ENCODE data around the gene PSMD2. TPM values are rescaled to one million over a fixed set of nuclear protein-coding genes. Genes with fewer than 3 reads are reported as not detected.

The PSMD2 gene
- total RNA-seq, 1 donor from 2014 or later, result 108 TPM

DNA sequence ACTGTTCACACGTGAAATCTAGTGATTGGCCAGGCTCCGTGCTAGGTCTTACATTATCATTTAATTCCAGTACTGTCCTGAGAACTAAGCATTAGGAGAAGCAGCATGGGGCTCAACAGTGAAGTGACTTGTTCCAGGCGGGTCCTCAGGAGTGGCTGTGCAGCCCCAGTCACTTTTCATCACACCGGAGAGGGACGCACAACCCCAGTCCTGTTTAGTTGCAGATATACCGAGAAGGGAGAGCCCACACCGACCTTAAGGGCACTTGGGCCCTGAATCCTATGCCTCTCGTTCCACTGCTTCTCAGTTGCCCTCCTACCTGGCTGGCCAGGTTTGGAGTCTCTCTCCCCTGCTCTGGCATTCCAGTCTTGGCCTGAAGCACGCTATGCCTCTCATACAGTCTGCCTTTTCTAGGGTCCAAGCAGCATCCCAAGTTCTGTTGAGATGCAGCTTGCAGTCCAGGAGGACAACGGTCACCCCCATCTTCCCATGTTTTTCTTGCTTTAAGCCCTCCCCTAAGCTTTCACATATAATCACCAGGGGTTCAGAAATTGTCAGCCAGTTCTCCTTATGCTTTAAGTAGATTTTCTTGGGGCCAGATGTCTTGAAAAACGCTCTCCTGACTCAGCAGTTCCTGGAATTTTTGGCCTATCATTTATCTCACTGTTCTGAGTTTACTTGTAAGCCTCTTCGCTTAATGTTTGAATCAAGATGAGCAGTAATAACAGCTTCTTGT, 48.4 kb downstream of the PSMD2 start:
- H3K4me3 ChIP-seq, result no peak overlapping the region
- TF ChIP-seq, protein P1, sequence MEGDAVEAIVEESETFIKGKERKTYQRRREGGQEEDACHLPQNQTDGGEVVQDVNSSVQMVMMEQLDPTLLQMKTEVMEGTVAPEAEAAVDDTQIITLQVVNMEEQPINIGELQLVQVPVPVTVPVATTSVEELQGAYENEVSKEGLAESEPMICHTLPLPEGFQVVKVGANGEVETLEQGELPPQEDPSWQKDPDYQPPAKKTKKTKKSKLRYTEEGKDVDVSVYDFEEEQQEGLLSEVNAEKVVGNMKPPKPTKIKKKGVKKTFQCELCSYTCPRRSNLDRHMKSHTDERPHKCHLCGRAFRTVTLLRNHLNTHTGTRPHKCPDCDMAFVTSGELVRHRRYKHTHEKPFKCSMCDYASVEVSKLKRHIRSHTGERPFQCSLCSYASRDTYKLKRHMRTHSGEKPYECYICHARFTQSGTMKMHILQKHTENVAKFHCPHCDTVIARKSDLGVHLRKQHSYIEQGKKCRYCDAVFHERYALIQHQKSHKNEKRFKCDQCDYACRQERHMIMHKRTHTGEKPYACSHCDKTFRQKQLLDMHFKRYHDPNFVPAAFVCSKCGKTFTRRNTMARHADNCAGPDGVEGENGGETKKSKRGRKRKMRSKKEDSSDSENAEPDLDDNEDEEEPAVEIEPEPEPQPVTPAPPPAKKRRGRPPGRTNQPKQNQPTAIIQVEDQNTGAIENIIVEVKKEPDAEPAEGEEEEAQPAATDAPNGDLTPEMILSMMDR (IDR thresholded peaks at IDR 0.05), result no peak
- TF ChIP-seq POLR2AphosphoS5 (IDR thresholded peaks at IDR 0.05; ENCODE audit: insufficient read depth in 1 of 2, low read depth in 1 of 2) (no peak), POLR2A (IDR thresholded peaks at IDR 0.05) (no peak)
- H3K36me3 ChIP-seq, result peaks cover 0 to 13% of the 10 kb centered on the region in 2 donors
- no peaks in the 10 kb centered on the region for H3K27me3 ChIP-seq
- H3K9me3 ChIP-seq, result no peaks in the 10 kb centered on the region
- H3K4me1 ChIP-seq, result peaks cover 19% of the 10 kb centered on the region
- H3K27ac ChIP-seq, result no peak overlapping the region
- no peak for DNase-seq (ENCODE audit: extremely low spot score in 2 of 2)
- intact Hi-C loops (cut with DNase I), result no loop called here

DNA sequence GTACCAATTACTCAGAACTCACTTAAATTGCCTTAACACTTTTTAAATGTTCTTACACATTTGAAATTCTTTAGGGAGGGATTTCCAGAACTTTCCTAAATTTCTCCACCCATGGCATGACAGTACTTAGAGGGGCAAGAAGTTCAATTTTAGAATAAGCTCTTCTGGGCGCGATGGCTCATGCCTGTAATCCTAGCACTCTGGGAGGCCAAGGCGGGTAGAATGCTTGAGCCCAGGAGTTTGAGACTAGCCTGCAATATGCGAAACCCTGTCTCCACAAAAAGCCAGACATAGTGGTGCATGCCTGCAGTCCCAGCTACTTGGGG, 49.0 kb downstream of the PSMD2 start:
- TF ChIP-seq POLR2A (IDR thresholded peaks at IDR 0.05) (no peak), POLR2AphosphoS5 (IDR thresholded peaks at IDR 0.05; ENCODE audit: insufficient read depth in 1 of 2, low read depth in 1 of 2) (no peak)
- TF ChIP-seq, protein P1 (IDR thresholded peaks at IDR 0.05), result no peak
- H3K4me3 ChIP-seq, result no peak overlapping the region

DNA sequence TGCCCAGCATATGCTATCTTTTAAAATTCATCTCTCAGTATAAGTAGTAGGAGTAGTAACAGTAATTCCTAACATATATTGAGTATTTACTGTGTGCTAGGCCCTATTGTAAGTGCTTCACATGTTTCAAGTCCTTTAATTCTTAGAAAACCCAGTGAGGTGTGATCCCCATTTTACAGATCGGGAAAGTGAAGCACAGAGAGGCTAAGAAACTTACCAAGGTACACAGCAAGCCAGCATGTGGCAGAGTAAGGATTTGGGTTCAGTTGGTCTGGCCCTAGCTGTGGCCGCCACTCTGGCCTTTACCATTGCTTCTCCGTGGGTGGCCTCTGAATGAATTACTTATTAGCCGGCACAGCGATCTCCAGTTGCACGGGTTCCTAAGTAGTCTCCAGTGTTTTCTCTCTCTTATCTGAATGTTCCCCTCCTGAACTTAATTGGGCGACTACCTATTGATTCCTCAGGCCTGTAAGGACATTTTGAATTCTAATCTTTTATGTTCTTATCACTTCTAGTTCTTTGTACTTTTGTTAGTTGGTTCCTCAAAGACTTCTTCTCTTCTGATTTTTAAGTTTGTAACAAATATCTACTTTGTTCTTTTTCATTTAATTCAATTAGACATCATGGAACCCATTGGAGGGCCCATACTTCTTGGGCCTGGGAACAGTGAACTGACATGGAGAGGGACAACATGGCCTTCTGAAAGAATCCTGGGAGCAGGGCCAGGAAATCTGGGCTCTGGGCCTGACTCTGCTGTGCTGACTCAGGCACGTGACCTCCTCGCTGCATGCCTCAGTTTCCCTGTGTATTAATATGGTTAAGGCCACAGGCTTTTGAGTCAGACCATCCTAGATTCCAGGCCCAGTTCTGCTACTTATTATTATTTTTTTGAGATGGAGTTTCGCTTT, 50.8 kb downstream of the PSMD2 start:
- DNase-seq (ENCODE audit: extremely low spot score in 2 of 2), result no peak
- Histone ChIP-seq H3K4me1 (peaks cover 19% of the 10 kb centered on the region), H3K27me3 (no peaks in the 10 kb centered on the region), H3K4me3 (no peak overlapping the region), H3K9me3 (no peaks in the 10 kb centered on the region), H3K36me3 (peaks cover 0 to 2% of the 10 kb centered on the region in 2 donors), H3K27ac (no peak overlapping the region)
- TF ChIP-seq POLR2A (IDR thresholded peaks at IDR 0.05) (no peak), POLR2AphosphoS5 (IDR thresholded peaks at IDR 0.05; ENCODE audit: insufficient read depth in 1 of 2, low read depth in 1 of 2) (no peak)
- TF ChIP-seq, protein P1 (IDR thresholded peaks at IDR 0.05), result no peak
- intact Hi-C loops (cut with DNase I), result no loop called here

More for the DNA sequence above, 49.0 kb downstream of the PSMD2 start:
- Histone ChIP-seq H3K27ac (no peak overlapping the region), H3K27me3 (no peaks in the 10 kb centered on the region), H3K4me1 (peaks cover 19% of the 10 kb centered on the region), H3K36me3 (peaks cover 0 to 8% of the 10 kb centered on the region in 2 donors), H3K9me3 (no peaks in the 10 kb centered on the region)
- no peak for DNase-seq (ENCODE audit: extremely low spot score in 2 of 2)
- intact Hi-C loops (cut with DNase I), result no loop called here

DNA sequence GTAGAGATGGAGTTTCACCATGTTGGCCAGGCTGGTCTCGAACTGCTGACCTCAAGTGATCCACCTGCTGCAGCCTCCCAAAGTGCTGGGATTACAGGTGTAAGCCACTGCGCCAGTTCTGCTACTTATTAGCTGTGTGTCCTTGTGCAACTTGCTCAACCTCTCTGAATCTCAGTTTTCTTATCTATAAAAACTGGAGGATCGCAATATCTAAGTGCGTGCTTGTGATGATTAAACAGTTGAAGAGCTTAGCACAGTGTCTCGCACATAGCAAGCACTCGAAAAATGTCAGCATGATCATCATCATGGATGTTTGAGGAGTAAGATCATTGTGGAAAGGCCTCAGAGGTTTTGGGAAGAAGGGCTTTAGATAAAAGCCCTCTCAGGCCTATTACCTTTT, 51.6 kb downstream of the PSMD2 start:
- Histone ChIP-seq H3K4me1 (peaks cover 14% of the 10 kb centered on the region), H3K4me3 (no peak overlapping the region), H3K36me3 (peaks cover 0 to 2% of the 10 kb centered on the region in 2 donors), H3K9me3 (no peaks in the 10 kb centered on the region), H3K27ac (no peak overlapping the region), H3K27me3 (no peaks in the 10 kb centered on the region)
- no peak for DNase-seq (ENCODE audit: extremely low spot score in 2 of 2)
- intact Hi-C loops (cut with DNase I), result no loop called here
- TF ChIP-seq, protein P1 (IDR thresholded peaks at IDR 0.05), result no peak
- TF ChIP-seq POLR2A (IDR thresholded peaks at IDR 0.05) (no peak), POLR2AphosphoS5 (IDR thresholded peaks at IDR 0.05; ENCODE audit: insufficient read depth in 1 of 2, low read depth in 1 of 2) (no peak)

All from vagina (tissue), 2 donors.